Peyer's patch (tissue), 4 donors: ENCODE data around the gene NPTXR. TPM values are rescaled to one million over a fixed set of nuclear protein-coding genes. Genes with fewer than 3 reads are reported as not detected.

Source experiments
- DNase-seq, 3 donors: peaks; one replicate each; pipeline ENCODE4 v3.0.0-alpha.2; 2017 to 2019
- H3K27ac ChIP-seq, 4 donors: fragments of 200-600 bp; sonication (generic); one replicate each; pipeline ENCODE4 v1.5.1; 2016 to 2019
- H3K27me3 ChIP-seq, 2 donors: fragments of 200-600 bp; sonication (generic); one replicate each; pipeline ENCODE4 v1.5.1; 2019
- H3K36me3 ChIP-seq, 3 donors: fragments of 200-600 bp; sonication (generic); one replicate each; pipeline ENCODE4 v1.5.1; 2016 to 2019
- H3K4me1 ChIP-seq, 4 donors: fragments of 200-600 bp; sonication (generic); one replicate each; pipeline ENCODE4 v1.5.1; 2016 to 2019
- H3K4me3 ChIP-seq, 4 donors: fragments of 200-600 bp; sonication (generic); 1 replicate in 3 of 4; 2 replicates in 1 of 4; pipeline ENCODE4 v1.5.1; 2016 to 2019; ENCODE audit warnings: mild to moderate bottlenecking in 1 of 4
- H3K9me3 ChIP-seq, 4 donors: fragments of 200-600 bp; sonication (generic); one replicate each; pipeline ENCODE4 v1.5.1; 2016 to 2019; ENCODE audit warnings: mild to moderate bottlenecking in 1 of 4
- CTCF ChIP-seq, 6 experiments: fragments of 450-650 bp in 4 of 6; fragments of 200-600 bp in 2 of 6; sonication (generic) in 1 of 6; IDR thresholded peaks; one replicate each; pipeline ENCODE4 v1.5.1; 2017 to 2019; ENCODE audit warnings: antibody characterized with exemption in 6 of 6, mild to moderate bottlenecking in 3 of 6, moderate library complexity in 1 of 6
- POLR2A ChIP-seq, 2 donors: fragments of 450-650 bp; IDR thresholded peaks; one replicate each; pipeline ENCODE4 v1.5.1; 2017; ENCODE audit warnings: antibody characterized with exemption in 2 of 2, mild to moderate bottlenecking in 2 of 2, moderate library complexity in 2 of 2
- total RNA-seq, 4 donors: library from RNA; depleted of rRNA; stranded (reverse); fragments of >200 nt; gene quantifications; one replicate each; pipeline ENCODE4 v1.1.0, GENCODE V29; 2016

Gene NPTXR
- total RNA-seq, 4 donors from 2014 or later = 0.53 to 2.8 (median 1.1) TPM

DNA sequence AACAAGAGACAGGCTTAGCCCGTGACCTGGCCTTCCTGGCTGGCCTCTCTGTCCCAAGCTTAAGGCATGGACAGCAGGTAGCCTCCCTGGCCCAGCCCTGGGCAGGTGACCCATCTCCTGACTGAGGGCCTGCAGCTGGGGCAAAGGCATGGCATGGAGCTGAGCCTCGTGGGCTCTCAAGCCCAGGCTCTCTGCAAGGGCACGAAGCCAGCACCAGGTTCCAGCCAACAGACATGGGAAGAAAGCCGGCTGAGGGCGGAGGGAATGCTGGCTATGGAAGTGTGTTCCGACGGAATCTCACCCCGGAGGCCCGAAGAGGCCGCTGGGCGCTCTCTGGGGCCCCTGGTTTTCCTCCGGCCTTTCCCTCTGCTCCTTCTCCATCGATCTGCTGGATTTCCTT, 62.8 kb downstream of the NPTXR start:
- no peaks in the 10 kb centered on the region for H3K9me3 ChIP-seq
- no peak for DNase-seq
- no peak overlapping the region for H3K27ac ChIP-seq
- H3K36me3 ChIP-seq = peaks cover 0 to 21% (median 0%) of the 10 kb centered on the region in 3 donors
- H3K4me3 ChIP-seq = no peak overlapping the region
- no peaks in the 10 kb centered on the region for H3K4me1 ChIP-seq
- no peaks in the 10 kb centered on the region for H3K27me3 ChIP-seq
- no peak for TF ChIP-seq CTCF (IDR thresholded peaks at IDR 0.05)
- TF ChIP-seq POLR2A (IDR thresholded peaks at IDR 0.05) = no peak

DNA sequence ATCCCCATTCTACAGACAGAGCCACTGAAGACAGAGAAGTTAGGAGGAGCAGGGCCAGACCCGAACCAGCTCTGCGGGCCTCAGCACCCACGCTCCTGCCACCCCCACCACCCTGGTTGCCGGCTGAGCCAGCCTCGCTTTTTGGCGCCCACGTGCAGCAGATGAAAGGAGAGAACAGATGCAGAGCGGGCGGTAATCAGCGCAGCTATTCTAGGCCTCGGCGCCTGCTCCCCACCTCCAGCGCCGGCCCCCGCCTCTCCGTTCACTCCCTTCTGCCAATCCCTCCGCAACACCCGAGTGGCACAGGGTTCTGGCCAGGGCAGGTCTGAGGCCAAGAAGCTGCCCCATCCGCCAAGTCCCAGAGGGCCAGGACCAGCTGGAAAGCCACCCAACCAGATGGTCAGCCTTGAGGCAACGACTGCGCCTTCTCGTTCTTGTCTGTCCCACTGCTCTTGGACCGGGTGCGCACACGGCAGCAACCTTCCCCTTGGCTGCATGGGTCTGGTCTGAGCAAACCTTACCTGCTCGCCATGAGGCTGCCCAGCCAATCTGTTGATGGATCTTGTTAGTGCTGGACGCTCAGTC, 66.6 kb downstream of the NPTXR start:
- H3K27ac ChIP-seq = no peak overlapping the region
- TF ChIP-seq POLR2A (IDR thresholded peaks at IDR 0.05) (no peak), CTCF (IDR thresholded peaks at IDR 0.05) (no peak)
- H3K36me3 ChIP-seq = peaks cover 0 to 21% (median 0%) of the 10 kb centered on the region in 3 donors
- DNase-seq = no peak
- no peak overlapping the region for H3K4me3 ChIP-seq
- H3K9me3 ChIP-seq = no peaks in the 10 kb centered on the region
- H3K4me1 ChIP-seq = no peaks in the 10 kb centered on the region
- no peaks in the 10 kb centered on the region for H3K27me3 ChIP-seq

- Histone ChIP-seq H3K9me3 (no peaks in the 10 kb centered on the region), H3K27me3 (no peaks in the 10 kb centered on the region), H3K36me3 (peaks cover 0 to 19% (median 0%) of the 10 kb centered on the region in 3 donors), H3K27ac (no peak overlapping the region), H3K4me3 (no peak overlapping the region), H3K4me1 (no peaks in the 10 kb centered on the region)
- TF ChIP-seq POLR2A (IDR thresholded peaks at IDR 0.05) = no peak
- TF ChIP-seq CTCF (IDR thresholded peaks at IDR 0.05) = no peak
- no peak for DNase-seq
Measured at GRCh38 chr22:38776086-38776485, 67.7 kb downstream of the NPTXR start.

DNA sequence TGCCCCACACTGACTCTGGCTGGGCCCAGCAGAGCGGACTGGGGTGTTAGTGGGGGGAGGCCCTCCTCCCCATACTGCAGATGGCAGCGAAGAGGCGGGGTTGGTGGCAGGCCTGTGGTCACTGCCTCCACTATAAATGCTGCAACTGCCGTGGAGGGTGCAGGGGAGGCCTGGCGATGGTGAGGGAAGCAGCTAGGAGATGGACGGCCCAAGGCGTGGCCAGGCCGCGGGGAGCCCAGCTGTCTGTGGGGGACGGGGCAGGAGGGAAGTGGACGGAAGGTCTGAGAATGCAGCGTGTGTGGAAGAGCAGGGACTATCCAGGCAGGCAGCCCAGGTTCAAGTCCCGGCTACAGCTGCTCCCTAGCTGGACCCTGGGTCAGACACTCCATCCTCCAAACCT, 68.2 kb downstream of the NPTXR start:
- Histone ChIP-seq H3K4me3 (no peak overlapping the region), H3K36me3 (peaks cover 0 to 14% (median 0%) of the 10 kb centered on the region in 3 donors), H3K9me3 (no peaks in the 10 kb centered on the region), H3K27ac (no peak overlapping the region), H3K27me3 (no peaks in the 10 kb centered on the region), H3K4me1 (no peaks in the 10 kb centered on the region)
- TF ChIP-seq POLR2A (IDR thresholded peaks at IDR 0.05) (no peak), CTCF (IDR thresholded peaks at IDR 0.05) (no peak)
- DNase-seq = no peak

- no peak for TF ChIP-seq POLR2A (IDR thresholded peaks at IDR 0.05)
- no peak for TF ChIP-seq CTCF (IDR thresholded peaks at IDR 0.05)
- no peaks in the 10 kb centered on the region for H3K27me3 ChIP-seq
- H3K27ac ChIP-seq = no peak overlapping the region
- no peaks in the 10 kb centered on the region for H3K9me3 ChIP-seq
- no peak overlapping the region for H3K4me3 ChIP-seq
- no peaks in the 10 kb centered on the region for H3K4me1 ChIP-seq
- peaks cover 0 to 6% (median 0%) of the 10 kb centered on the region in 3 donors for H3K36me3 ChIP-seq
- peak in 1 of 3 donors; percentile 8 for DNase-seq
Measured at GRCh38 chr22:38774496-38775166, 69.2 kb downstream of the NPTXR start.
